H1 (cell line): ENCODE measurements around the gene ABHD15.

Experiments
- CBX8 ChIP-seq: fragments of 300-800, 300-1000 bp; sonication (generic); IDR thresholded peaks from 2 replicates; pipeline ENCODE4 v1.7.1; 2016; ENCODE audit warnings: low read depth, low read length, borderline replicate concordance
- POLR2A ChIP-seq, 2 experiments: IDR thresholded peaks; 1 replicate in 1 of 2; 2 replicates in 1 of 2; pipeline ENCODE4 v1.6.1; 2011; ENCODE audit warnings: low read depth in 2 of 2, low read length in 2 of 2, mild to moderate bottlenecking in 2 of 2; ENCODE audit errors: control extremely low read depth in 1 of 2
- TAF1 ChIP-seq: IDR thresholded peaks from 2 replicates; pipeline ENCODE4 v1.6.1; 2011; ENCODE audit warnings: mild to moderate bottlenecking, low read depth, low read length
- TF ChIP-seq, protein P1 (sequence below), 3 experiments: IDR thresholded peaks; 1 replicate in 2 of 3; 2 replicates in 1 of 3; pipeline versions ENCODE4 v1.5.1 to v1.6.1; 2011; ENCODE audit warnings: low read length in 3 of 3, mild to moderate bottlenecking in 3 of 3, inconsistent platforms in 2 of 3, low read depth in 1 of 3, moderate library complexity in 1 of 3; ENCODE audit not compliant: insufficient read depth in 1 of 3; ENCODE audit errors: control extremely low read depth in 1 of 3

DNA sequence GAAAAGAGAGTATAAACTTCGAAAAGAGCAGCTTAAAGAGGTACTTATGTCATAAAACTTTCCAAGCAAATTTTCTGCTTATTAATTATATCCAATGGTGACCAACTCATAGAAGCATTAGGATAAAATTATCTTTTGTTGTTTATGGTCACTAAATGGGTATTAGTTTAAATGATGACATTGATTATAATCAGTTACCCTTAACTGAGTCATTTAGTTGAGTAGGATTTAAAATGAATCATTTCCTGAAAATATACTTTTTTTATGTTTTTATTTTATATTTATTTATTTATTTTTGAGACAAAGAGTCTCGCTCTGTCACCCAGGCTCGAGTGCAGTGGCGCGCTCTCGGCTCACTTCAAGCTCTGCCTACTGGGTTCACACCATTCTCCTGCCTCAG is 55.9 kb downstream of the ABHD15 start:
- TF ChIP-seq POLR2A (IDR thresholded peaks at IDR 0.05; ENCODE audit: control extremely low read depth in 1 of 2, low read depth in 2 of 2, low read length in 2 of 2) (no peak), TAF1 (no peak), CBX8 (no peak)
- TF ChIP-seq, protein P1, sequence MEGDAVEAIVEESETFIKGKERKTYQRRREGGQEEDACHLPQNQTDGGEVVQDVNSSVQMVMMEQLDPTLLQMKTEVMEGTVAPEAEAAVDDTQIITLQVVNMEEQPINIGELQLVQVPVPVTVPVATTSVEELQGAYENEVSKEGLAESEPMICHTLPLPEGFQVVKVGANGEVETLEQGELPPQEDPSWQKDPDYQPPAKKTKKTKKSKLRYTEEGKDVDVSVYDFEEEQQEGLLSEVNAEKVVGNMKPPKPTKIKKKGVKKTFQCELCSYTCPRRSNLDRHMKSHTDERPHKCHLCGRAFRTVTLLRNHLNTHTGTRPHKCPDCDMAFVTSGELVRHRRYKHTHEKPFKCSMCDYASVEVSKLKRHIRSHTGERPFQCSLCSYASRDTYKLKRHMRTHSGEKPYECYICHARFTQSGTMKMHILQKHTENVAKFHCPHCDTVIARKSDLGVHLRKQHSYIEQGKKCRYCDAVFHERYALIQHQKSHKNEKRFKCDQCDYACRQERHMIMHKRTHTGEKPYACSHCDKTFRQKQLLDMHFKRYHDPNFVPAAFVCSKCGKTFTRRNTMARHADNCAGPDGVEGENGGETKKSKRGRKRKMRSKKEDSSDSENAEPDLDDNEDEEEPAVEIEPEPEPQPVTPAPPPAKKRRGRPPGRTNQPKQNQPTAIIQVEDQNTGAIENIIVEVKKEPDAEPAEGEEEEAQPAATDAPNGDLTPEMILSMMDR (IDR thresholded peaks at IDR 0.05; ENCODE audit: control extremely low read depth in 1 of 3, insufficient read depth in 1 of 3, low read depth in 1 of 3, low read length in 3 of 3) = no peak
